Amygdala (tissue), 56 donors: ENCODE data around the gene PAX7.
A peak's percentile ranks its signal among the peaks of the same experiment; 100 is the strongest.

Experiments
- DNase-seq, 56 donors: peaks; one replicate each; lab custom pipeline; 2025; lab: John Stamatoyannopoulos, UW

PAX7 gene

GRCh38 chr1:18657506-18658201 is 27.0 kb downstream of the PAX7 start:
- no peak for DNase-seq

GRCh38 chr1:18658831-18659230 is 28.2 kb downstream of the PAX7 start:
- no peak for DNase-seq

- DNase-seq, result no peak
Measured at GRCh38 chr1:18661404-18662285, 31.0 kb downstream of the PAX7 start.

DNA sequence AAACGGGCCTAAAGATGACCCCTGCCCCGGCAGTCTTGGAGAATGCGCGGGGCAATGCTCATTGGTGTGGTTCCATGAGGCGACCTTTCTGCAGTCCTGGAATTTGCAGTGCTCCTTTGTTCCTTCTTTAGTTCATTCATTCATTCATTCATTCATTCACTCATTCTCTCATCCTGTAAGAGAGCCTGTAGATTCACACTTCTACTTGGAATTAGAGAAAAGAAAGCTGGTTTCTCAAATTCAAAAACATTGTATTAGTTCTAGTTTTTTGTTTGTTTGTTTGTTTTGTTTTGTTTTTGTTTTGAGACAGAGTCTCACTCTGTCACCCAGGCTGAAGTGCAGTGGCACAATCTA is 31.6 kb downstream of the PAX7 start:
- no peak for DNase-seq

GRCh38 chr1:18666317-18666920 is 35.8 kb downstream of the PAX7 start:
- no peak for DNase-seq

DNA sequence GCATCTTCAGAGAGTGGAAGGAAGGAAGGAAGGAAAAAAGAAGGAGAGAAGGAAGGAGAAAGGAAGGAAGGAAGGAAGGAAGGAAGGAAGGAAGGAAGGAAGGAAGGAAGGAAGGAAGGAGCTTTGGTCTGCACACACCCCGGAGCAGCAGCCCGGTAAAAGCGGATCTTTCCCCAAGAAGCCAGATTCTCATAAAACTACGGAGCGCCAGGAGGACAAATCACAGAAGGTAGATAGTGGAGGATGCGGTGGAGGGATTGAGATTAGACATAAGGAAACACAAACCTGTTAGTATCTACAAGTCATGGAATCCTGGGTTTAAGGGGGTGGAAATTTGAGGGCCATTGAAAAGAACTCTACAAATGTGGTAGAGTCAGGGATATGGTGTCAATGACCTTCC is 36.7 kb downstream of the PAX7 start:
- DNase-seq, result no peak

DNA sequence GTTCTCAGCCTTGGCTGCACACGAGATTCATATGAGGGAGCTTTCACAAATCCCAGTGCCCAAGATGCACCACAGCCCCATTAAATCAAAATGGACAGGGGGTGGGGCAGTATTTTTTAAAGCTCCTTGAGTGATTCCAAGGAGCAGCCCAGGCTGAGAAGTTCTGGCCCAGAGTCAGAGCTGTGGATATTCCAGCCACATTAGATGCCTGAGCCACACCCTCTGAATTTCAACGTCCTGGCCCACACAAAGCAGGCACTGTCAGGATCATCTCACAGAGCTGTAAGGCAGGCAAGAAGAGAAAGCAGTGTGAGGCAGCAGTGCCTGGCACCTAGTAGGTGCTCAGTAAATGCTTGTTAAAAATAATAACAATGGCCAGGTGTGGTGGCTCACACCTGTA is 37.4 kb downstream of the PAX7 start:
- no peak for DNase-seq

- DNase-seq, result no peak
Measured at GRCh38 chr1:18668750-18669404, 38.2 kb downstream of the PAX7 start.

GRCh38 chr1:18670121-18670867 is 39.6 kb downstream of the PAX7 start:
- peak in 1 of 56 donors; percentile 22 for DNase-seq

DNA sequence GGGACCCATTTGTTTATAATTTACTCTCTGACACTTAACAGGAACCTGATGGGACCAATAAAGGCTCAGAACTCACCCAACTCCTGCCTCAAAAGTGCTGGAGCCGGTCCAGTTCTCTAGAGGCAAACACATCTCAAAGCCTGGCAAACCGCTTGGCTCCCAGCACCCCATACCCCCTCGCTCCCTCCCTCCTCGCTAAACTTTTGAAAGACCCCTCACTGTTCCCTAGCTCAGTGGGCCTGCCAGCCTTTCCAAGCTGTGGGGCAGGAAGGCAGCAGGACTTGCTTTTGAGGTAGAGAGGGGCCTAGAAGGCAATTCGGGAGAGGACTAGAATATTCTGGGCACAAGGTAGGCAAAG is 40.2 kb downstream of the PAX7 start:
- no peak for DNase-seq

- no peak for DNase-seq
Measured at GRCh38 chr1:18673976-18674375, 43.3 kb downstream of the PAX7 start.

GRCh38 chr1:18676332-18676781 is 45.7 kb downstream of the PAX7 start:
- DNase-seq, result no peak

DNA sequence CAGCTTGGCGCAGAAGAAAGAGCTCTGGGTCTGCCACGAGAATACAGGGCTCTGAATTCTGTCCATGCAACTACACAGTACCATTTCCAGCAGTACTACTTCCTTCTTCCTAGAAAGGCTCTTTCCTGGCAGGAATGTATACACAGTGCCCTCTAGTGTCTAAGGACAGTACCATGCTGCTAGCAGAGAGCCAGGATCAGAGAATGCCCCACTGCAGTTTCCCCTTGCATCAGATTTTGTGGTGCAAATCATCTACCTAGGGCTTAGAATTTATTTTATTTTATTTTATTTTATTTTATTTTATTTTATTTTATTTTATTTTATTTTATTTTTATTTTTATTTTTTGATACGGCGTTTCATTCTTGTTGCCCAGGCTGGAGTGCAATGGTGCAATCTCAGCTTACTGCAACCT is 50.8 kb downstream of the PAX7 start:
- no peak for DNase-seq

DNA sequence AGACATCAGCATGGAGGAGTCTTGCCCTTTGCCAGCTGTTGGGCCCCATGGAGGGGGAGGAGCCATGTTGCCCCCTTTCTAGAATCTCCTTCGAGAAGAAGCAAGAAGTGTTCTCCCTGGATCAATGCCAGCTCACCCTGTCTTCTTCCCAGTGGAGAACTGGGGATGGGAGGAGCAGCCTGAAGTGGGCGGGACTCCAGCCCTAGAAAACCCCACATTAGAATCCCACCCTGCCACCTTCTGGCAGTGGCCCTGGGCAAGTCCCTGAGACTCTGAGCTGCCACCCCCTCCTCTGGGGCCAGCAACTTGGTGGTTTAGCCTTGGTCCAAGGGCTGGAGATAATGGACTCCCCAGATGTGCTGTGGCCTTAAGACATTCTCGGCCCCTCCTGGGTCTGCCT is 51.7 kb downstream of the PAX7 start:
- peak in 1 of 56 donors; percentile 13 for DNase-seq

- no peak for DNase-seq
Measured at GRCh38 chr1:18684303-18684702, 53.7 kb downstream of the PAX7 start.

- no peak for DNase-seq
Measured at GRCh38 chr1:18686540-18686939, 55.9 kb downstream of the PAX7 start.

DNA sequence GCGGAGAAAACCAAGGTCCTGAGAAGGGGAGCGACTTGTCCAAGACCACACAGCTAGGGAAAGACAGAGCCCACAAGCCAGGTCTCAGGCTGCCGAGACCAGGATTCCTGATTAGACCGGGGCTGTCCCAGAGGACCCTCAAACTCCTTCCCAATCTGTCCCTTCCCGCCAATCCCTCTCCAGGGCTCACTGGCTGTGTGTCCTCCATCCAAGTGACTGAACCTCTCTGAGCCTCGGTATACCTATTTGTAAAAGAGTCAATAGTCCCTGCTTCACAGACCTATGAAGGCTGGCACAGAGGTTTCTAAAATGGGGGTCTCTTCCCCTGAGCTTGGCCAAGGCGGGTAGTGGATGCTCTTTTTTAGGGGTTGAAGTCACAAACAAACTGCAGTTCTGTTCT is 56.6 kb downstream of the PAX7 start:
- DNase-seq, result no peak

- DNase-seq, result no peak
Measured at GRCh38 chr1:18691648-18692047, 61.0 kb downstream of the PAX7 start.

DNA sequence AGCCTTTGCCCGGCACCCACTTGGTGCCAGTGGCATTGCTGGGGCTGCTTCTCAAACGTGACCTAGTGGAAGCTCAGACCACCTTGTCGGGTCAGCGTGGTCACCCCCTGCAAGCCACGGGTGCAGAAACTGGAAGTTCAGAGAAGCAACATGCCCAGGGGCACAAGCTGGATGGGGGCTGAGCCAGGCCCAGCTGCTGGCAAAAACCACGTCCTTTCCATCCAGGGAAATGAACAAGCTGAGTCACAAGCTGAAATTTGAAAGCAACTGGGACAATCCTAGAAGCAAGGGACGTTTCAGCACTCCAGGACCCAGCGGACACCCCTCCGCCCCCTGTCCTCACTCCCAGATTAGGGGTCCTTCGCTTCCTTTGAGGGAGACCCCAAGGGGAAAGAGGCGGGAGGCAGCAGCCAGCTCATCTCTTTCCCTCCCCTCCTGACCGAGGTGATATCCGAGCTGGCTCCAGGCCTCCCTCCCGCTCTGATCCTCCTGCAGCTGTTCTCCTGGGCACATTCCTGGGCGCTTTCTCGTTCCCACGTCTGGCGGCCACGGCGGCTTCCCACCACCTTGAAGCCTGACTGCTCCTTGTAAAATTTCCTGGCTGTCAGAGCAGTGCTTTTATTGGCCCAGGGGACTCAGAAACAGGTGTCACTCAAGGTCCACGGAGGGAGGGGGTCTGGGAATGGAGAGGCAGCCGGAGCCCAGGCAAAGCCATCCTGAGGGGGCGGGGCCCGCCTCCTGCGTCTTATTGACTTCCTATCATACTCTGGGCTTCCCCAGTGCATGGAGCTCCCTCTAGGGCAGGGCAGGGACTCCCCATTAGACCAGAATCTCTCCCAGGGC is 62.8 kb downstream of the PAX7 start:
- no peak for DNase-seq
